DMS 273 (cell line): ENCODE results near the gene CFDP1.

Experiments used
- DNase-seq: peaks from one replicate; lab custom pipeline; 2025; ENCODE audit not compliant: unreplicated experiment; lab: John Stamatoyannopoulos, UW

Gene CFDP1

DNA sequence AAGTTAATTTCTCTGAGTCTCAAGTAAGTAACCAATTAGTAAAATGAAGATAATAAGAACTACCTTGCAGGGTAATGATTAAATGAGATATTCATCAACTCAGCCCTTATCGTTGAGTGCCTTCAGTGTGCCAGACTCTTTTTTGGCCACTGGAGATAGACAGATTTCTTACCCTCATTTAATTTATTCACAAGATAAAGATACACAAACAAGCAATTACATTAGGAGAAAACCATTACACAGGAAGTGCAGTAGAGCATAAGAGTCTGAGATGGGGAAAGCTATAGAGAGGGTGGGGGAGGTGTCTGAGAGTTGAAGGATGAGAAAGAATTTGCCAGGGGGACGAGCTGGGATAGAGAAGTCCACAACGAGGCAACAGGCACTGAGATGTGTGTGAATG lies 109.4 kb downstream of the CFDP1 start:
- DNase-seq = peak; percentile 17

DNA sequence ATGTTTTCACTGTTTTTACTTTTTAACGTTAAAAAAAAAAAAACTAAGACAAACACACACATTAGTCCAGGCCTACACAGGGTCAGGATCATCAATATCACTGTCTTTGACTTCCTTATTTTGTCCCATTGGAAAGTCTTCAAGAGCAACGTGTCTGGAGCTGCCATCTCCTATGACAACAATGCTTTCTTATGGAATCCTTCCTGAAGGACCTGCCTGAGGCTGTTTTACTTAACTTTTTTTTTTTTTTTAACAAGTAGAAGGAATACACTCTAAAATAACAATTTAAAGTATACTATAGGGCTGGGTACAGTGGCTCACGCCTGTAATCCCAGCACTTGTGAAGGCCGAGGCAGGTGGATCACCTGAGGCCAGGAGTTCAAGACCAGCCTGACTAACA lies 110.1 kb downstream of the CFDP1 start:
- no peak for DNase-seq

DNA sequence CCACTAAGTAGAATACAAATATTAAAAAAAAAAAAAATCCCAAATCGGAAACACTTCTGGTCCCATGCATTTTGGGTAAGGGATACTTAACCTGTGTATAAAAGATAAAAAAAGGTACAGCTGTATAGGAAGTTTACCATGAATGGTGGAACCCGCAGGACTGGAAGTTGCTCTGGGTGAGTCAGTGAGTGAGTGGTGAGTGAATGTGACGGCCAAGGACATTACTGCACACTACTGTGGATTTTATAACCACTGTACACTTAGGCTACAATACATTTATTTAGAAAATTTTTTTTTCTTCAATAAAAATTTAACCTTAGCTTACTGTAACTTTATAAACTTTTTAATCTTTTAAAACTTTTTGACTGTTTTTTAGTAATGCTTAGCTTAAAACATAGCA lies 110.6 kb downstream of the CFDP1 start:
- no peak for DNase-seq

DNA sequence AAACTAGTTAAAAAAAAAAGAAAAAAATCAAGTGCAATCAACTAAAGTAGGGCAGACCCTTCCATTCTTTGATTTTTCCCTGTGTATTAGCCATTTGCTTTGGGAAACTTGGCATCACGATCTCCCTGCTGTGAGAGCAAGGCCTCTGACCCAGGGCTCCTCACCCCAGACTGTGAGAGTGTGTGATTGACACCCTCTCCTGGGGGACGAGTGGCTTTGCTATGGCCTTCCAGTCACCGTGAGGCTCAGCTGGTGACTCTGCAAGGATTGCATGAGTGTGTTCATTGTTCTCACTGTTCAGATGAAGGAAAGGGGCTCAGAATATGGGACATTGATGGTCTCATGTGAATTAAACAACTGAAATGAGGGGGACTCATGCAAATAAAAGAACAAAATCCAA lies 112.9 kb downstream of the CFDP1 start:
- DNase-seq = no peak

DNA sequence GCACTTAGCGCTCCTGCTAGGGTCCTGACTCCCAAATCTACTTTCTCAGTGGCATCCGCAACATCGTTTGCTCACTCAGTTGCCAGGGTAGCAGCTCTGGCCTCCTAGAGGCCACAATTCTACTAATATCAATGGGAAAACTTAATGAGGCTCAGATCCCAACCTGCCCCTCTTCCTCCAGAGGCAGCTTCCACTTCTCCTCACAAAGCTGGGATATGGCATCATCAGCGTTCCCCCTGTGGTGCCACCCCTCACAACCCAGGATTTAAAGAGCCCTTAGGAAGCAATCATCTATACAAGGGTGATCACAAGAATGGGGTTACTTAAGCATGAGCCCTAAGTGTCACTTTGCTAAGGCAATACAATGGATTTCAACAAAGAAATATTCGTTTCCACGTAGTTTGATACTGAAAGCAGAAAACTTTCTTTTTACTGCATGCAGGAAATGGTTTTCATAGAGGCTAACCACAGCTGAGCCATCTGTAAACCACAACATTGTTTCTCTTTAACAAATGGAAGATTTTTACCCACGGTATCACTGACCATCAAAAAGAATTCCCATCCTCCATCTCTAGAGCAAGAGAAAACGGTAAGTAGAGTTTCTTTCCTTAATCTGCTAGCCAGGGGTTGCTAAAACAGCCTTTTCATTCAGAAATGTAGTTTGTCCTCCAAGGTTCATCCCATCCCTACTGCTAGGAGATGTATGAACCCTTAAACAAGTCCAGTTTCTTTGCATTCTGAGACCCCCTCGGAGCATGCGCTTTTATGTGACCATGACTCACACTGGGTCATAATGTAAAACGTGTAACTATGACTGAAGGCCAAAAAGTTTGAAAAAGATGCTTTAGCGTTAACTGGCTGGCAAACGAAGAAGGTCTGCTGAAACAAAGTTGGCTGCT lies 113.5 kb downstream of the CFDP1 start:
- no peak for DNase-seq

DNA sequence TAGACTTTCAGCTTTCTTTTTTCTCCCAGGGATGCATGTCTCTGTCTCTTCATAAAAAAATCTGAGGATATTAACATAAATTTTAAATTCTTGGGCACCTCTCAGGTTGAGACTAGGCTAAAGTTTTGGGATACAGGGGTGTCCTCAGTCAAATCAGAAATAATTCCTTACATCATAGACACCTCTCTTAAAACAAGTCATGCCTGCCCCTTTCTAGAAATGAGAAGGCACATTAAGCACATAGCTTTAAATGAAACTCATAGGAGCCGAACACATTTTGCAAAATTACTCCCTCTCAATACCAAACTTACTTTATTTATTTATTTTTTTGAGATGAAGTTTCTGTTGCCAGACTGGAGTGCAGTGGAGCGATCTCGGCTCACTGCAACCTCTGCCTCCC lies 114.6 kb downstream of the CFDP1 start:
- DNase-seq = no peak

DNA sequence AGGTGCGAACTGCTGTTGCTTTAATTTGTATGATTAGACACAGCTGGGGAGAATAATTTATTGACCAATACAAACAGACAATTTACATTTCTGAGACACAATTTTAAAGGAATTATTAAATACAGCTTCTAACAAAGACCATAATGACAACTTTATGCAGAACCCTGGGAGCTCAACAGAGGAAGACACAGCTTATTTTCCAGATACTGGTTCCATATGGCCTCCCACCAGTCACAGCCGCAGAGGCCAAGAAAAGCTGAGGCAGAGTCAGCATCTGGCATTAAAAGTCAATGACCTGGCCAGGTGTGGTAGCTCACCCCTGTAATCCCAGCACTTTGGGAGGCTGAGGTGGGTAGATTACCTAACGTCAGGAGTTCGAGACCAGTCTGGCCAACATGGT lies 115.8 kb downstream of the CFDP1 start:
- no peak for DNase-seq

DNA sequence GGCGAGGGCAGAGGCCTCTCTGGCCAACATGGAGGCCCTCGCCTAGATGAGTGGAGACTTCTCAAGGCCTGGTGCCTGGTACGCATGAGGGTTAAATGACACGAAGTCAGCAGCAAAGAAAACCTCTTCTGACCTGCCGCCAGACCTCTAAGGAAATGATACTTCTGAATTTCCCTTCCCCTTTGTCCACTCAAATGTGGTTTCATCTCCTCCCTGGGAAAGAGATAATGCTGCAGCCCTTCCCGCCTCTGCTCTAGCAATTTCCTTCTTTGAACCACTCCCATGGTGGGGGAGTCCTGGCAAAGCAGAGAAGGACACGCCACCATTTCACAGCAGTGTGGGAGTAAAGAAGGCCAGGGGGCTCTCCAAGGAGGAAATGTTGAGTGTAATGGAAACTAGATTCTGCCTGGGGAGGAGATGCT lies 116.2 kb downstream of the CFDP1 start:
- DNase-seq = no peak

DNA sequence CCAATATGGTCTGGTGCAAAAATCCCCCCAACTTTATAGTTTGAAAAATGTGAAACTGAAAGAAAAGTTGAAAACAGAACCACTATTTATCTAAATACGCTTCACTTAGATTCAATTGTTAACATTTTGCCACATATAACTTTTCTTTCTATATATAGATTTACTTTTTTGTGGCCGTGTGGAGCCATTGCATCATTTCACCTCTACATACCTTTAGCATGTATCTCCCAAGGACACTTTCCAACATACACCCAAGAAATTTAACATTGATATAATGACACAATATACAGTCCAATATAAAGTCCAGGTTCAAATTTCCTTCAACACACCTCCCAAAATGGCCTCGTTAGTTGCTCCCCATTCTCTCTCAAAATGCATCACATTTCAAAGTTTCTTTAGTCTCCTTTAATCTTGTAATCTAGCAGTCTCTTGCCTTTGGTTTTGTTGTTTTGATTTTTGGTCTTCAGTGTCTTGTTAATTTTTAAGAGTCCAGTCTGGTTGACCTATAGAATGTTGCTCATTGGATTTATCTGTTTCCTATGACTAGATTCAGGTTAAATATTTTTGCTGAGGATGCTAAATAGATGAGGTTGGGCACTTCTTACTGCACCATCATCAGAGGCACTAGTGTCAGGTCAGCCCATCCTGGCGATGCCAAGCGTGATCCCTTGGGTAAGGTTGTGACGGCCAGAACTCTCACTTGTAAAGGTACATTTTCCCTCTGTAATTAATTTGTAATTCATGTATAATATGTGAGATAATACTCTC lies 117.6 kb downstream of the CFDP1 start:
- DNase-seq = no peak

DNA sequence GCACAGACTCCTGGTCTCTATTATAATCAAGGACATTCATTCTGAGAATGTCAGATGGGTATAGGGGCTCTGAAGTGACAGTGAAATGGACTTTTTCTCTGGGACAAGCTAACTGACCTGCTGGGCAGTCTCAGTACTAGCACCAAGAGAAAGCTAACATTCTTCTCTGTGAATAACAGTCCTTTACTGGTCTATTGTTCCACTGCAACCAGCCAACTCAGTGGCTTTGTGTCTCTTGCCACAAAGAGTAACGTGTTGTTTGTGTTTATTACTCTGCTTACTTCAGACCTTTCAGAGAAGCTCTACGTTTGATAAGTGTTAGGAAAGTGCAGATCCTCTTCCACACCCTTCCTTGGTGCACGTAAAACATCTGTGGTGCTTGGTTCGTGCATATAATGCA lies 120.4 kb downstream of the CFDP1 start:
- DNase-seq = no peak

DNA sequence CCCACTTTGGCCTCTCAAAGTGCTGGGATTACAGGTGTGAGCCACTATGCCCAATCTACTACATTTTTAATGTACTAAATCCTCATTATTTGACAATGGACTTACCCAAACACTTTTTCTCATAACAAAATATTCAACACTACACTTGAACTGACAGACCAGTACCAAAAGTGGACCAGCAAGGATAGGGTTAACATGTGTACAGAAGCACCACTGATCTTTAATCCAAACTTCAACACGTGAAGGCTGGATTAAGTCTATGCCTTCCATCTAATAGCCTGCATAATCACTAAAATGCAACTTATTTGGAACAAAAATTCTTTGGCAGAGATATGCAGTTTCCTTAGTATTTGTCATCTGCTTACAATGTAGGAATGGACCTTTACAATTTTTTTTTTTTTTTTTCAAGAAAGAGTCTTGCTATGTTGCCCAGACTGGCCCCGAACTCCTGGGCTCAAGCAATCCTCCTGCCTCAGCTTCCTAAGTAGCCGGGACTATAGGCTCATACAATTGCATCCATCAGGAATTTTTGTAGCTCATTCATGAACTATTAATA lies 121.8 kb downstream of the CFDP1 start:
- DNase-seq = no peak

DNA sequence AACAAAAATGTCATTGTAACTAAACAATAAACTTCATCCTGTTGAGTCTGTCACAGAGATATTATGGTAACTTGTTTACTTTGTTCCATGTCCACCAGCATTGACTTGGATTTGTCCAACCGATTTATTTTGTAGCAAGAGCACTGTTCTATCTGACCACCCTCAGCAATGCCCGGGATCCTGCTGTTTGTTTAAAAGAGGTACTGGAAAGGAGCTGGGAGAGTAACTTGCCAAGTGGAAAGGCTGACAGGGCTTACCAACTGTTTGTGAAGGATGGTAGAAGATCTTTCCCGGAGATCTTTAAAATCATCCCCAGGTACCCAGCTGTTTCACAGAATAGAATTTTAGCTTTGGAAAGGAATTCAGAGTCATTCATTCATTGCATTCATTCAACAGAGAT lies 122.8 kb downstream of the CFDP1 start:
- no peak for DNase-seq

DNA sequence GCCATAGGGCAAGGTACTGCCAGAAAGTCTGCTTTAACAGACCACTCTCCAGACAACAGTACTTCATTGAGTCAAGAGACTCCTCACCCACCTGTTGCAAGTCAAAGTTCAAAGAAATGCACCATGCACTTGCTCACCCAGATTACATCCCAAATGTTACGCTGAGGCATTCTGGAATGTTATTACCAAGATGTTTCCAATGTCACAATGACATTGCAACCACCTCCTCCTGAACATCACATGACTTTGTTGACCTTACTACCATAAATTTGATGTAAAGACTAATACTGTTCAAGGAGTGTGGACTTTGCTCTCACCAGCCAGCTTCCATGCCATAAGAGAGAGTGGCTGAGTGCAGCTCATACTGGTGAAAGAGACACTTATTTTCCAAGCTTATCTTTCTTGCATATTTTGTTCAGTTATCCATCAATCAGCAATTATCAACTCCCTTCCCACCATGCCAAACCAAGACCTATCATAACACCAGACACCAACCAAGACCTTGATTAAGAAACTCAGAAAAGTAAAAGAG lies 123.3 kb downstream of the CFDP1 start:
- no peak for DNase-seq

DNA sequence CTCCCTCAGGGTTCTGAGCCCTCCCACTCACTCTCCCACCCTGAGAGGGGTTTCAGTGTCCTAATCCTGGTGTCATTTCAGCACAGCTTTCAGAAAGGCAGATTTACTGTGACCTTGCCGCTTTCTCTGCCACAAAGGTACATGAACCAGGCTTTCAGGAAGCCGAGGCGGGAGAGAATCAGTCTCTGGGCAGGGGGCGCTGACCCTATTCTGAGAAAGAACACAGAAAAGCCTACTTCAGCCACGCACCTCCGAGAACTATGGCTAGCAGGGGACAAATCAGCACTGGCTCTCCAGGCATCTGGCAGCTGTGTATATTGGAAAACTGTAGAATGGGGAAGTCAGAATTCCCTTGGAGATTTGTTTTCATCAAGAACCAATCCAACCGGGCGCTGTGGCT lies 124.1 kb downstream of the CFDP1 start:
- DNase-seq = no peak

DNA sequence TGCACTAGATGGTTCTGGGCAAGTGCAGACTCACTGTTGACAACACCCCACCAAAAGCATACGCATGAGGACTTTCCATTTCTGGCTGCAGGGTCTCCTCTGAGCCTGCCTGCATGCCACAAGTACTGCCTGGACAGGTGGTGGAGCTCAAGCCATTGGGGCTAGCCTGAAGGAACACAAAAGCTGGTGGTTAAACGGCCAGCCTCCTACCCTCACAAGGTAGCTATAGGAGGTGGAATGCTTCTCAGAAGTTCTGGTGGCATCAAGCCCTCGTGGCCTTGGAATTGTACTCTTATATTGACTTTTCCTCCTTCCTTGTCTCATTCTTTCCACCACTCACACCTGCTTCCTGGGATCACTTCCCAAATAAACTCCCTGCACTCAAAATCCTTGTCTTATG lies 125.3 kb downstream of the CFDP1 start:
- DNase-seq = no peak

DNA sequence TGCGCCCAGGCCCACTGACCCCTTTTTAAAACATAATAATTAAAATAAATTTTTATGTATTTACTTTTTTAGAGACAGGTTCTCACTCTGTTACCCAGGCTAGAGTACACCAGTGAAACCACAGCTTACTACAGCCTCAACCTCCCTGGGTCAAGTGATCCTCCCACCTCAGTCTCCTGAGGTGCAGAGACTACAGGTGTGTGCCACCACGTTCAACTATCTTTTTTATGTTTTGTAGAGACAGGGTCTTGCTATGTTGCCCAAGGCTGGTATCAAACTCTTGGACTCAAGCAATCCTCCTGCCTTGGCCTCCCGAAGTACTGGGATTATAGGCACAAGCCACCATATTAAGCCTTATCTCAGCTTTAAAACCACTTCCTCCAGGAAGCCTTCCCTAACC lies 125.8 kb downstream of the CFDP1 start:
- no peak for DNase-seq

DNA sequence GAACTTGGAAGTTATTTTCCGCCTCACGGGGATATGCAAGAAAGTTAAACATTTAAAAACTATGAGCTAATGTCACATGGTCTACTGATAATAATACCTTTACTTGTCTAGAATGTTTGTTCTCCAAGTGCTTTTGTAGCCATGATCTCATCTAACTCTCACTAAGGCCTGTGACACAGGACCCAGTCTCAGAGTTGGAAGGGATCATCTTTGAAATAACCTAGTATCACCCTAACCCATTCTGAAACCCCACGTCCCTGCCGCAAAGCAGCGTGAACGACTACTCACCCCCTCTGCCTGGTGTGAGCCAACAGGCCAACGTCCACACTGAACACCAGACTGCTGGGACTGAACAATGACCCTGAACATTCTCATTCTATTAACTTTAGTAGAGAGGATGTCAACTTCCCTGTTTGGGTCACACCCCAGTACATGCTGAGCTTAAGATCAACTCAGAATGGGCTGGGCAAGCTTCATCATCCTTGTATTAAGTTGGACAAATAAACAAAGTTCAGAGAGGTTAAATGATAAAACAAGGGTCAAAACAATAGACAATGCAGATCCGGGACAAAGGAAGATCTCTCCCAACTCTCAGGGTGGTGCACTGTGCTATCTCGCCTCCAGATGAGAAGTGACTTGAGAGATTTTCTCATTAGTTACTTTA lies 127.1 kb downstream of the CFDP1 start:
- no peak for DNase-seq

DNA sequence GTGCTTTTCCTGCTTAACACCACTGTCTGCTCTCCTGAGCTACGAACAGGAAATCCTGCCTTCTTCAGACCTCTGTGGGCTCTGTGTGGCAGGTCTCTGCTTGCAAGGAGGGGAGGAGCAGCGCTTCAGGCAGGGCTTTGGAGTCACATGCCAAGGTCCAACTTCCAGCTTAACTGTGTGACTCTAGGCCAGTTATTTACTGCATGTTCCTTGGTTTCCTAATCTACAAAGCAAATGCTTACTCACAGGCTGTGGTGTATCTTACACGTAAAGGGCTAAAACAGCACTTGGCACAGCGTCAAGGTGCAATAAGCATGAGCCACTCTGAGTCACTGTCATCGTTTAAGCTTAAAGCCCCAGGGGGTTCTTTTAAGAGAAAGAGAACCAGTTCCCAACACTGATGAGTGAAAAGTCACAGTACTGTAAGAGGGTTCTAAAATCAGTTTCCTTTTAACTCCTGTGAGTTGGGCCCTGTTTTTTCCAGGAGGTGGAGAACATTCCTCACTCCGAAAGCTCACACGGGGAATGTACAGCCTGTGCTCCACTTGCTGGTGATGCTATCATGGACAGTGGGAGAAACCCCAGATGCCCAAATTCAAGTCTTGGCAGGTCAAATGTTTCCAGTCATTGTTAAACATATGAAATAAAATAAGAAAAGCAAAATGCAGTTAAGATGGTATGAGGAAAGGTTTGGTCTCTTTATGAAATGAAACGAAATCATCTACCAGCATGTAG lies 127.8 kb downstream of the CFDP1 start:
- peak; percentile 81 for DNase-seq

DNA sequence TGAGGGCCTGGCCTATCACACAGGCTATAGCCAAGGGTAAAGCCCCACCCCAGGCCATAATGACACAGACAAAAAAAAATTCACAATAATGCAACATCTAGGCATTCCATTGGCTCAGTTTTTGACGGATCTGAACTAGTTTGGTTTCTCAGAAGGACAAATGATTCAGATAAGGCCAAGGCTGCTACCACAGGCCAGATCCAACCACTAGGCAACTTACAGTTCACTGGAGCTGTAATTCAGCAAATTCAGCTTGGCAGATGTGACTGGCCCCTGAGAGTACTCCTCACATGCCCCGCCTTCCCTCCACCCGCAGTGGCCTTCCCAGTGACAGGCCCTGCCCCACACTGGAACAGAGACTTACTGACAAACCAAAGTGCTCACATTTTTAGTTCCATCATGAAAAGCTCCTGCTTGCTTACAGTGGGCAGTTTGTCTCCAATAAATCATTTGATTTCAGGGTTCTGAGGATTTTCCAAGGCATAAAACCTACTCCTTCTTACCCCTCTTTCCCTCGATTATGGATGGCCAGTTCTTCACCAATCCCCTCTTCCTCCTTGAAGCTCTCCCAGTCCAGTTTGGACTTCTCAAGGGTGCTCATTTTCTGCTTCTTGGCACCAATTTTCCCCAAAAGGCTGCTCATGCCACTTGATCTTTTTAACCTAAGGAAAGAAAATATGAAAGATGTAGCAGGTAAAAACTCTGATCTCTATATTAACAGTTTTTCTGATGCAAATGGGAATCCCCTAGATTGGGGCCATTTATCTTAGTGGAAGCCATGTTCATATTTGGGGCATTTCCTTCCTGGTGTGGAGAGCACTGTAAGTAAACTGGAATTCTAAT lies 128.6 kb downstream of the CFDP1 start:
- peak; percentile 38 for DNase-seq

DNA sequence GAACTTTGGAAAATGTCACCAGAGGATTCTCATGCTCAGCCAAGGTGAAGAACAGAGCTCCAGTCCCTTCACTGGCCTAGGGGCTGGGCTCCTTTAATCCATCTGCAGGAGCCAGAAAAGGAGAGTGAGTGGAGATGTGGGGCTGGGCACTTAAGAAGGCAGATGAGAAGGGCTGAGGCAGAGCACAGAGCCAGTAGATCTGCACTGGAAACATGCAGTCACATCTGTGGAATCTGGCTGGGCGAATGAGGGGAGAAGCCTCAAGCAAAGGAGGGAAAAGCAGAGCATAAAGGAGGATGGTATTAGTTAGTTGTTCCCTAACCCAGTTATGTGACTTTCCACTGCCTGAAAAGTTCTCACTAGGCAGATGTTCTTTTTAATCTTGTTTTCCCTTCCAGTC lies 131.5 kb downstream of the CFDP1 start:
- DNase-seq = no peak
